ENCODE results near the gene MARCKSL1.

The MARCKSL1 gene

GRCh38 chr1:32361308-32361673 is 25.3 kb upstream of the MARCKSL1 start:
- no peaks in the 10 kb centered on the region for H3K9me2 ChIP-seq (replicated peaks; ENCODE audit: control insufficient read depth, low read length)
- H3F3A ChIP-seq (ENCODE audit: control insufficient read depth, insufficient read depth): peaks cover 15% of the 10 kb centered on the region
- H3K4me1 ChIP-seq (ENCODE audit: control insufficient read depth, low read length): peaks cover 27% of the 10 kb centered on the region
- H3K27me3 ChIP-seq (ENCODE audit: control insufficient read depth, low read length): no peaks in the 10 kb centered on the region
- peaks cover 9% of the 10 kb centered on the region; the same call in 1 of the 2 replicates for H3K36me3 ChIP-seq (ENCODE audit: control insufficient read depth, low read length)
- peak overlapping the region; percentile 37 for H3K4me3 ChIP-seq (ENCODE audit: low read length)
- no peak for TF ChIP-seq EZH2phosphoT487 (IDR thresholded peaks at IDR 0.05; ENCODE audit: borderline replicate concordance, low read length)
- TF ChIP-seq, protein P1, sequence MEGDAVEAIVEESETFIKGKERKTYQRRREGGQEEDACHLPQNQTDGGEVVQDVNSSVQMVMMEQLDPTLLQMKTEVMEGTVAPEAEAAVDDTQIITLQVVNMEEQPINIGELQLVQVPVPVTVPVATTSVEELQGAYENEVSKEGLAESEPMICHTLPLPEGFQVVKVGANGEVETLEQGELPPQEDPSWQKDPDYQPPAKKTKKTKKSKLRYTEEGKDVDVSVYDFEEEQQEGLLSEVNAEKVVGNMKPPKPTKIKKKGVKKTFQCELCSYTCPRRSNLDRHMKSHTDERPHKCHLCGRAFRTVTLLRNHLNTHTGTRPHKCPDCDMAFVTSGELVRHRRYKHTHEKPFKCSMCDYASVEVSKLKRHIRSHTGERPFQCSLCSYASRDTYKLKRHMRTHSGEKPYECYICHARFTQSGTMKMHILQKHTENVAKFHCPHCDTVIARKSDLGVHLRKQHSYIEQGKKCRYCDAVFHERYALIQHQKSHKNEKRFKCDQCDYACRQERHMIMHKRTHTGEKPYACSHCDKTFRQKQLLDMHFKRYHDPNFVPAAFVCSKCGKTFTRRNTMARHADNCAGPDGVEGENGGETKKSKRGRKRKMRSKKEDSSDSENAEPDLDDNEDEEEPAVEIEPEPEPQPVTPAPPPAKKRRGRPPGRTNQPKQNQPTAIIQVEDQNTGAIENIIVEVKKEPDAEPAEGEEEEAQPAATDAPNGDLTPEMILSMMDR (IDR thresholded peaks at IDR 0.05; ENCODE audit: low read depth, low read length, poor library complexity, severe bottlenecking): no peak
- H3K27ac ChIP-seq (ENCODE audit: low read depth, low read length): no peak overlapping the region
- H3K4me2 ChIP-seq (ENCODE audit: low read length): peak overlapping the region; percentile 53
- H3K79me2 ChIP-seq (ENCODE audit: control insufficient read depth, low read length): no peaks in the 10 kb centered on the region
- H4K20me1 ChIP-seq (ENCODE audit: control insufficient read depth, insufficient read depth, low read depth, low read length): no peaks in the 10 kb centered on the region
- no peaks in the 10 kb centered on the region for H3K9me3 ChIP-seq (ENCODE audit: control insufficient read depth, insufficient read depth, low read length)

- TF ChIP-seq, protein P1 (IDR thresholded peaks at IDR 0.05; ENCODE audit: low read depth, low read length, poor library complexity, severe bottlenecking): no peak
- TF ChIP-seq EZH2phosphoT487 (IDR thresholded peaks at IDR 0.05; ENCODE audit: borderline replicate concordance, low read length): no peak
- no peaks in the 10 kb centered on the region for H3K27me3 ChIP-seq (ENCODE audit: control insufficient read depth, low read length)
Observed at GRCh38 chr1:32358435-32358834, 22.4 kb upstream of the MARCKSL1 start.

DNA sequence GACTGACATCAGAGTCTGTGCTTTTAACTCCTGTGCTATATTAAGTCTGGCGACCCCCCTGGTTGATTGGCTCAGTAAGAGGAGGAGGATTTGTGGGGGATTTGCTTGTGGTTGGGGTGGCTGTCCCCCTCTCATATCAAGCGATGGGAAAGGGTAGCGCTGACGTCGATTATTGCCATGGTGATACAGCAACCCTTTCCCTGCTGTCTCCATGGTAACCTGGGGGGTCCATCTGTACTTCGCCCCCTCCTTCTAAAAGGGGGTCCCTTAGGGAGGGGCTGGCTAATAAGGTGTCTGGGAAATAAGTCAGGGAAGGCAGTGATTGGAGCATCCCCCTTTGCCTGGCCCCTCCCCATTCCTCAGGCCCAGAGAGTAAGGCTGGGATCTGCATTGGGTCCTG is 21.6 kb upstream of the MARCKSL1 start:
- Histone ChIP-seq H3K36me3 (ENCODE audit: control insufficient read depth, low read length) (no peaks in the 10 kb centered on the region), H3K4me2 (ENCODE audit: low read length) (no peak overlapping the region), H3K4me1 (ENCODE audit: control insufficient read depth, low read length) (peaks cover 34% of the 10 kb centered on the region), H3K4me3 (ENCODE audit: low read length) (no peak overlapping the region), H3K9me2 (replicated peaks; ENCODE audit: control insufficient read depth, low read length) (no peaks in the 10 kb centered on the region), H3K27ac (ENCODE audit: low read depth, low read length) (no peak overlapping the region), H3K27me3 (ENCODE audit: control insufficient read depth, low read length) (no peaks in the 10 kb centered on the region), H3K9me3 (ENCODE audit: control insufficient read depth, insufficient read depth, low read length) (no peaks in the 10 kb centered on the region), H4K20me1 (ENCODE audit: control insufficient read depth, insufficient read depth, low read depth, low read length) (no peaks in the 10 kb centered on the region), H3K79me2 (ENCODE audit: control insufficient read depth, low read length) (no peaks in the 10 kb centered on the region), H3F3A (ENCODE audit: control insufficient read depth, insufficient read depth) (0 out of 2 replicates have a peak, but pooled peaks cover 5% of the 10 kb centered on the region)
- TF ChIP-seq, protein P1 (IDR thresholded peaks at IDR 0.05; ENCODE audit: low read depth, low read length, poor library complexity, severe bottlenecking): no peak
- TF ChIP-seq EZH2phosphoT487 (IDR thresholded peaks at IDR 0.05; ENCODE audit: borderline replicate concordance, low read length): no peak

More at GRCh38 chr1:32358435-32358834, 22.4 kb upstream of the MARCKSL1 start:
- no peak overlapping the region for H3K4me2 ChIP-seq (ENCODE audit: low read length)
- H4K20me1 ChIP-seq (ENCODE audit: control insufficient read depth, insufficient read depth, low read depth, low read length): no peaks in the 10 kb centered on the region
- H3K4me3 ChIP-seq (ENCODE audit: low read length): no peak overlapping the region
- H3K79me2 ChIP-seq (ENCODE audit: control insufficient read depth, low read length): no peaks in the 10 kb centered on the region
- no peak overlapping the region for H3K27ac ChIP-seq (ENCODE audit: low read depth, low read length)
- H3F3A ChIP-seq (ENCODE audit: control insufficient read depth, insufficient read depth): peaks cover 10% of the 10 kb centered on the region
- H3K9me3 ChIP-seq (ENCODE audit: control insufficient read depth, insufficient read depth, low read length): no peaks in the 10 kb centered on the region
- H3K4me1 ChIP-seq (ENCODE audit: control insufficient read depth, low read length): peaks cover 29% of the 10 kb centered on the region
- 0 out of 2 replicates have a peak, but pooled peaks cover 2% of the 10 kb centered on the region for H3K36me3 ChIP-seq (ENCODE audit: control insufficient read depth, low read length)
- no peaks in the 10 kb centered on the region for H3K9me2 ChIP-seq (replicated peaks; ENCODE audit: control insufficient read depth, low read length)

All from DOHH2 (cell line).